HEK293 (cell line): Measurements from ENCODE around the gene HESX1.

ENCODE experiments used
- HIC1 ChIP-seq: fragments of 450-650 bp; formaldehyde crosslinking; IDR thresholded peaks from 2 replicates; pipeline ENCODE4 v1.5.1; 2016; ENCODE audit warnings: missing biosample characterization, missing genetic modification characterization
- KLF16 ChIP-seq: fragments of 450-650 bp; formaldehyde crosslinking; IDR thresholded peaks from 2 replicates; pipeline ENCODE4 v1.5.1; 2017; ENCODE audit warnings: missing biosample characterization, missing genetic modification characterization
- MEIS1 ChIP-seq: sonication (generic); formaldehyde crosslinking; IDR thresholded peaks from 2 replicates; pipeline ENCODE4 v1.8.1; 2022; ENCODE audit warnings: missing genetic modification reagents, mild to moderate bottlenecking, borderline replicate concordance
- PRDM1 ChIP-seq: fragments of 450-650 bp; formaldehyde crosslinking; IDR thresholded peaks from 2 replicates; pipeline ENCODE4; 2016; ENCODE audit warnings: missing biosample characterization, missing genetic modification characterization
- PRDM2 ChIP-seq: fragments of 450-650 bp; formaldehyde crosslinking; IDR thresholded peaks from 2 replicates; pipeline ENCODE4 v1.5.1; 2016; ENCODE audit warnings: missing biosample characterization, missing genetic modification characterization, borderline replicate concordance
- SETDB1 ChIP-seq: IDR thresholded peaks from one replicate; pipeline ENCODE4 v1.6.1; 2017; ENCODE audit warnings: mild to moderate bottlenecking, low read length, moderate library complexity, mixed read lengths; ENCODE audit not compliant: insufficient read length
- SP7 ChIP-seq: fragments of 450-650 bp; formaldehyde crosslinking; IDR thresholded peaks from 2 replicates; pipeline ENCODE4 v1.5.1; 2016; ENCODE audit warnings: missing biosample characterization, missing genetic modification characterization
- YY1 ChIP-seq: fragments of 450-650 bp; formaldehyde crosslinking; IDR thresholded peaks from 2 replicates; pipeline ENCODE4 v1.5.1; 2018; ENCODE audit warnings: missing biosample characterization, missing genetic modification characterization
- ZBTB10 ChIP-seq: fragments of 450-650 bp; formaldehyde crosslinking; IDR thresholded peaks from 2 replicates; pipeline ENCODE4 v1.5.1; 2016; ENCODE audit warnings: missing biosample characterization, missing genetic modification characterization
- ZFP3 ChIP-seq: fragments of 450-650 bp; formaldehyde crosslinking; IDR thresholded peaks from 2 replicates; pipeline ENCODE4 v1.5.1; 2016; ENCODE audit warnings: low read depth, missing biosample characterization, missing genetic modification characterization
- ZNF10 ChIP-seq: fragments of 450-650 bp; formaldehyde crosslinking; IDR thresholded peaks from 2 replicates; pipeline ENCODE4 v1.5.1; 2017; ENCODE audit warnings: missing biosample characterization, missing genetic modification characterization
- ZNF121 ChIP-seq: fragments of 450-650 bp; formaldehyde crosslinking; IDR thresholded peaks from 2 replicates; pipeline ENCODE4 v1.5.1; 2016; ENCODE audit warnings: missing biosample characterization, missing genetic modification characterization
- ZNF155 ChIP-seq: fragments of 450-650 bp; formaldehyde crosslinking; IDR thresholded peaks from 2 replicates; pipeline ENCODE4 v1.5.1; 2016; ENCODE audit warnings: missing biosample characterization, missing genetic modification characterization
- ZNF211 ChIP-seq: fragments of 450-650 bp; formaldehyde crosslinking; IDR thresholded peaks from 2 replicates; pipeline ENCODE4 v1.5.1; 2016; ENCODE audit warnings: low read depth, missing biosample characterization, missing genetic modification characterization
- ZNF292 ChIP-seq: fragments of 450-650 bp; formaldehyde crosslinking; IDR thresholded peaks from 2 replicates; pipeline ENCODE4 v1.5.1; 2016; ENCODE audit warnings: low read depth, missing biosample characterization, missing genetic modification characterization, borderline replicate concordance
- ZNF311 ChIP-seq: fragments of 450-650 bp; formaldehyde crosslinking; IDR thresholded peaks from 2 replicates; pipeline ENCODE4 v1.5.1; 2017; ENCODE audit warnings: missing biosample characterization, missing genetic modification characterization, borderline replicate concordance
- ZNF362 ChIP-seq: fragments of 450-650 bp; formaldehyde crosslinking; IDR thresholded peaks from 2 replicates; pipeline ENCODE4 v1.5.1; 2016; ENCODE audit warnings: missing biosample characterization, missing genetic modification characterization
- ZNF366 ChIP-seq: fragments of 450-650 bp; formaldehyde crosslinking; conservative IDR thresholded peaks from 2 replicates; pipeline ENCODE4 v1.5.1; 2016; ENCODE audit warnings: missing biosample characterization, missing genetic modification characterization
- ZNF37A ChIP-seq: fragments of 450-650 bp; IDR thresholded peaks from 2 replicates; pipeline ENCODE4 v1.5.1; 2018; ENCODE audit warnings: missing biosample characterization, missing genetic modification characterization
- ZNF433 ChIP-seq: fragments of 450-650 bp; formaldehyde crosslinking; IDR thresholded peaks from 2 replicates; pipeline ENCODE4 v1.5.1; 2016; ENCODE audit warnings: missing biosample characterization, missing genetic modification characterization, low read depth
- ZNF555 ChIP-seq: fragments of 450-650 bp; formaldehyde crosslinking; conservative IDR thresholded peaks from 2 replicates; pipeline ENCODE4 v1.5.1; 2017; ENCODE audit warnings: missing biosample characterization, mild to moderate bottlenecking, missing genetic modification characterization, inconsistent platforms
- ZNF621 ChIP-seq: fragments of 450-650 bp; formaldehyde crosslinking; IDR thresholded peaks from 2 replicates; pipeline ENCODE4 v1.5.1; 2017; ENCODE audit warnings: missing biosample characterization, missing genetic modification characterization
- ZNF692 ChIP-seq: fragments of 450-650 bp; formaldehyde crosslinking; IDR thresholded peaks from 2 replicates; pipeline ENCODE4 v1.5.1; 2016; ENCODE audit warnings: missing biosample characterization, missing genetic modification characterization
- ZSCAN18 ChIP-seq: fragments of 450-650 bp; formaldehyde crosslinking; IDR thresholded peaks from 2 replicates; pipeline ENCODE4 v1.5.1; 2016; ENCODE audit warnings: missing biosample characterization, missing genetic modification characterization

Gene HESX1

GRCh38 chr3:57160765-57161538 is 38.8 kb downstream of the HESX1 start (continued):
- TF ChIP-seq ZNF555 (tag by site-specific recombination), result no peak
- no peak for TF ChIP-seq ZNF10 (tag by site-specific recombination)
- TF ChIP-seq ZNF692 (tag by site-specific recombination), result peak; percentile 91
- no peak for TF ChIP-seq ZNF362 (tag by site-specific recombination)
- TF ChIP-seq PRDM1, result no peak
- TF ChIP-seq ZBTB10, result no peak
- no peak for TF ChIP-seq ZNF211 (tag by site-specific recombination)
- no peak for TF ChIP-seq SP7 (tag by site-specific recombination)
- no peak for TF ChIP-seq ZNF621 (tag by site-specific recombination)
- TF ChIP-seq SETDB1, result no peak
- TF ChIP-seq ZNF311 (tag by site-specific recombination), result no peak
- TF ChIP-seq ZNF121 (tag by site-specific recombination), result no peak
- no peak for TF ChIP-seq ZNF37A (tag by site-specific recombination)
- no peak for TF ChIP-seq MEIS1 (CRISPR knock-in tag)
- no peak for TF ChIP-seq ZNF292 (tag by site-specific recombination)
- no peak for TF ChIP-seq ZSCAN18 (tag by site-specific recombination)
- TF ChIP-seq ZFP3 (tag by site-specific recombination), result no peak
- TF ChIP-seq ZNF155, result no peak
- no peak for TF ChIP-seq HIC1 (tag by site-specific recombination)
- no peak for TF ChIP-seq KLF16 (tag by site-specific recombination)
- no peak for TF ChIP-seq YY1 (tag by site-specific recombination)
- no peak for TF ChIP-seq ZNF433
- no peak for TF ChIP-seq ZNF366 (tag by site-specific recombination)
- no peak for TF ChIP-seq PRDM2 (tag by site-specific recombination)
